HG03064 (cell line): ENCODE data around the gene FIGN.

Source experiments
- ATAC-seq: cut with Tn5 transposase; IDR thresholded peaks from one replicate; pipeline ENCODE4 v1.9.1; 2021; ENCODE audit warnings: low read depth; ENCODE audit not compliant: unreplicated experiment

Gene FIGN

DNA sequence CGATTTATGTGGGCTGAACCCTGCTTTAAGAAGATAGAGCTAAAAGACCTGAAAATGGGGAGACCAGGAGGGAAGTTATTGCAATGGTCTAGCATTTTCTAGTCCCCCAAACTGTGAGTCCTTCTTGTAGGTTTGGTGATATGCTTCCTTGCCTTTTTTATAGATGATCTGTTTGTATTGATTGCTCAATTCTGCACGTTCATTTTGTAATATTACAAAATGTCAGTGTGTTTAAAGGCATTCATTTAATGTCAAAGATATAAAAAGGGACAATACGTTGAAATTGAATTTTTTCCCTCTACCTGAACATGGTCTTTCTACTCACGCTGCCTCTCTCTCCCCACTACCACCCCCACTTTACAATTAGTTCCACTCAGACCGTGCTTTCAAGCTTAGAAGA is 5.6 kb upstream of the FIGN start:
- no peak for ATAC-seq

- no peak for ATAC-seq
Measured at GRCh38 chr2:163737563-163737962, 1.8 kb upstream of the FIGN start.

DNA sequence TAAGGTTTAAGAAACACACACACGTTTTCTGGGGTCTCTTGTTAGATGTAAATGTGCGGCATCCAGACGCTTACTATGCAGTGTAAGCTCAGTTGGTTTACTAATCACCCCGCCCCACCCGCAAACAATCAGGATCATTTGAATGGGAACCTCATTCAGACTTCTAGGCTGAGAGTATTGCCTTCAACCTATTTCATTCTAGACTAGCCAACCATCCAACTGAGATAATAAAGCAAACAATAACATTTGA is 1.3 kb upstream of the FIGN start:
- ATAC-seq = no peak

DNA sequence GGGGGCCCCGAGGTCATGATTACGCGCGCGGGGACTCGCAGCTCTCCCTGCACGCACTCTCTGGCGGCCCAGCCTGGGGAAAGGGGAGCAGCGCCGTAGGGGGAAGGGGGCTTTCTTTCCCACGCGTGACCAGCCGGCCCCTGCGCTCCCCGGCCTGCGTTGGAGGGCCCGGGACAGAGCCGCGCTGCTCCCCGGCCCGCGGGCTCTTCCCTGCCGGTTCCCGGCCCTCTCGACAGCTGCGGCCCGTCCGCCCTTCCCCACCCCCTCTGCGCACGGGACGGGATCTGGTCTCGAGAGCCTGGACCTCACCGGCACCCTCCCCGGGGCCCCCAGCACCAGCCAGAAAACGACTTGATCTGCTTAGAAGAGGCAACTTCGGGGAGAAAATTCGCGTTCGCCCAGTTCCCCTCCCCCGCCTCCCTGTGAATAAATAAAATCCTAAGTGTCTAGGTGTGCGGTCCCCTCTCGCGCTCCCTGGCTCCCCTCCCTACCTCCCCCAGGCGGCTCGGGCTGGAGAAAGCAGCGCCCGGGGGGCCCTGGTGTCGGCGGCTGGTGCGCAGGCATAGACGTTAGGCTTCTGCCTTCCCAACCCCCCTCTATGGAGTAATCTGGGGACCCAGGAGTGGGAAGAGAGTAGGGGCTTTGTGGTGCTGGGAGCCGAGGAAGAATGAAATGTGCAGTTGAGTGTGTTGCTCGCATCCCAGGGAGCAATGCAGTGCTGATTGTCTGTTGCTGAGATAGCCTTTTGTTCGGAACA is 803 bp upstream of the FIGN start:
- no peak for ATAC-seq

DNA sequence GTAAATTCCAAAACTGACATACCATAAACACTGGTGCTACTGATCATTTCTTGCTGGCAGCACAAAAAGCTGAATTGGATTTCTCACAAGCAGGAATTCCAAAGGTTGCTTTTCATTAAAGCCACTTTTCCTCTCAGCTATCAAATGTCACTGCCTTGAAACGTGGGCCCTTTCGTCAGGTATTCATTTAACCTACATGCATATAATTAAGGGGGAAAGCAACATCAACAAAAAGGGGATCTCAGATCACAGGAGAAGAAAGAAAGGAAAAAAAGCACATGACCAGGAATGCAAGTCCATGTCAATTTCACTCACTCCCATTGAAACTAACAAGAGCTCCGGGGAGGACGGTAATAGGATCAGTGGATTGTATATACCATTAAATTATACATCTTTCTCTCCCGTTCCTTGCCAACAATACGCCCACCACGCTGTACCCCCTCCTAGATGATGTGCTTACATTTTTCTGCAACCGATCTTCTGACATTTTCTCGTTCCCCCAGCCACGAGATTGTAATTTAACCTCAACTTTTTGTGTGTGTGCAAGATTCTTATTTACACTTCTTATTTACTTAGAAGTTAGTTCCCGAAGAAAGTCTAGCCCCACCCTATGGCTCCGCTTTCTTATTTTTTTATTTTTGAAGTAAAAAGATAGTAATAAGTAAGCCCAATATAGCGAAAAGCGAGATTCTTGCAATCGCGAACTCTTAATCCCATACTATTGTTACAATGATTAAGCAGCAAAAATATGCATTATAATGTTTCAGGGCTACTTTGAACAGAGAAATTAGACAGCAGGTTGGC is 725 bp downstream of the FIGN start:
- no peak for ATAC-seq

- no peak for ATAC-seq
Measured at GRCh38 chr2:163734401-163734800, 1.4 kb downstream of the FIGN start.

GRCh38 chr2:163733956-163734355 is 1.9 kb downstream of the FIGN start:
- no peak for ATAC-seq

GRCh38 chr2:163733301-163733938 is 2.4 kb downstream of the FIGN start:
- no peak for ATAC-seq

DNA sequence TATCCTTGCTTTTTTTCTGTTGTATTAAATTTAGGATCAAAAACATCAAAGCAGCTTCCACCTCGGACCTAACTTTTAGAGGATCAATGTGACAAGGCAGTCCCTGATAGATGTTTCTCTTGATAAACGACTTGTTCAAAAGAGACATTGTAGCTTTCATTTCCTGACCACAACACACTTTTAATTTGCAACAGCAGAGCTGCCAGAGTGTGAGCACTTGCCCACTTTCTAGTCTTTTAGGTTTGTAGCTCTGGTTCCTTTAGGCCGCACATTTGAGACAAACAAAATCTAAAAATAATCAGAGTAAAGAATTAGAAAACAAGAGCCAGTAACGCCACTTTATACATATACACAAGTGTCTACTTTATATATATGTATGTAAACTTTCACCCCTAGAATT is 3.1 kb downstream of the FIGN start:
- ATAC-seq = no peak

DNA sequence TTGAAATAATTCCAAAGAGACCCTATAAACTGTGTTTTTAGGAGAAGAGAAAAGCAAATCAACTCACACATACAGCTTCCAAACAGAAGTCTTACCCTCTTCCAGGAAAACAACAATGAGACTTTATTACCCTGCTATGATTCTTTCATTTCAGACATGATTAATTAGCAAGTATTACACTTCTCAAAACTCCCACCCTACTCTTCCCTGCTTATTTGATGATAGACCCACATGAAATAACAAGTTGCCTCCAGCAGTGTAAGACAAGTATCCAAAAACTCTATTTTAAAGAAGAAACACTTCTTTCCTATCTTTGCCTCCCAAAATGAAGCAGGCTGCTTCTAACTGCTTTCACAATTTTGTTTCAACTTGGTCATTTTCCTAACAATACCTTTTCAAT is 4.1 kb downstream of the FIGN start:
- ATAC-seq = no peak

- ATAC-seq = no peak
Measured at GRCh38 chr2:163730556-163730955, 5.3 kb downstream of the FIGN start.

DNA sequence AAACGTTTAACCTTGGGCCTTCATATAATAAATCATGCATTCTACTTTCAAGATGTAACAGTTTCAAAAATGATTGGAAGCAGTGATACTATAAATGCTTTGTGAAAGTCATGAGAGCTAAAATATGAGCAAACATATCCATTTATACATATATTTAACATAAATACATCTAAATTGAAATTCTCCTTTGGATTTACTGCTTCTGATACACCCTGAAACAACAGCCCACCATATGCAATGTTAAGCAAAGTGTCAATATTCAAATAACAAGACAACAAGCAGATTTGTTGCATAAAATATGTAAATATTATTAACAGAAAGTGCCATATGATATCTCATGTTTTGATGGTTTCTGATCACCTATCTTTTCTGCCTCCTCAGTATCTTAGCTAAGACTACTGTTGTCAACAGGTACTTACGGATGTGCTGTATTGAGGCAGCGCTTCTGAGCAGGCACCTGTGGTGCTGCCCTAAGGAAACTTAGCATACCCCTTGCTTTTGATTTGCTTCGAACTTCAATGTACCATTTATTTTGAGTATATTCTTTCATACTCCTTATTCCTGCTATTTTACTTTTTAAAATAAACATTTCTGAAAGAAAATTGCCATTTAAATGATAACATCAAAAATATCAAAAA is 6.1 kb downstream of the FIGN start:
- no peak for ATAC-seq

DNA sequence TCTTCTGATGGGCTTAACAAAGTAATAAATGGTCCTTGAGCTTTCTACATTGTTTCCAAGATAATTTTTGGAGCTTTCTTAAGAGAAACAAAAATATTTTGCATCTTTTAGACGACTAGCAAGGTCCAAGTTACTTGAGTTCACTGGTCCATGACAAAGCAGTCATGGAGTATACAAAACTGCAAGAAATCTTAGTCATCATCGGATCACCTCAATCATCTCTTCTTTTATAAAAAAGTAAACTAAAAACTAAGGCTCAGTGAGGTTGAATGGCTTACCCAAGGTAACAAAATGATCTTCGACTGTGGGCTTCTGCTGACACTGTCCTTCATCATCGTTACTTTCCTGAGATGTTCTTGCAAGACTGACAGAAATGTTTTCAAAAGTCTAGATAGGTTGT is 11.9 kb downstream of the FIGN start:
- no peak for ATAC-seq

GRCh38 chr2:163723348-163723747 is 12.5 kb downstream of the FIGN start:
- ATAC-seq = no peak

GRCh38 chr2:163719331-163719730 is 16.5 kb downstream of the FIGN start:
- ATAC-seq = no peak

DNA sequence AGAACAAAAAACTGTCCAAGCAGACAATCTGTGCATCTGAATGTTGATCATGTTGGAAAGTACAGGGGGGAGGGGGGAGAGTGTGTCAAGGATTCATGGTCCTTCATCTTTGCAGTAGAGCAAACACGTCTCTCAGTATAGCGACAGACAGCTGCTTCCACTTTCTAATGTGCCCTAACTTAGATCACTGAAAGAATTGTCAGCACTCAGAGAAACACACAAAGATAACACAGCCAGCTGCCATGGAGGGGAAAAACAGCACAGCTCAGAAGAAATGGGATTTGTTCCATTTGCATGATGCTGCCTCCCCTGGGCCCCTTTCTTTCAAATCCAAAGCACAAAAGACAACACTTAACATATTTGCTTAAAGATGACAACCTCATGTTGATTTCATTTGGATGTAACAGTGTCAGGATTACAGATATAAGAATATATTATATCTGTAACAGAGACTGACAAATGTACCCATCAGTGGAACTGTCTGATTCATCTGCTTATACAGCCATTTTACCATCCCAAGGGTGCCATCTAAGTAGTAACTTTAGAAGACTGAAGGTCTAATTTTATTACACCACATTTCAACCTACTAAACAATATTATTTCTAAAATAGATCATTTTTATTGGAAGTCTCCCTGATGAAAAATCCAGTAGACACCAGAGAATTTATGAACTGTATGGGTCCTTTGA is 17.7 kb downstream of the FIGN start:
- no peak for ATAC-seq

DNA sequence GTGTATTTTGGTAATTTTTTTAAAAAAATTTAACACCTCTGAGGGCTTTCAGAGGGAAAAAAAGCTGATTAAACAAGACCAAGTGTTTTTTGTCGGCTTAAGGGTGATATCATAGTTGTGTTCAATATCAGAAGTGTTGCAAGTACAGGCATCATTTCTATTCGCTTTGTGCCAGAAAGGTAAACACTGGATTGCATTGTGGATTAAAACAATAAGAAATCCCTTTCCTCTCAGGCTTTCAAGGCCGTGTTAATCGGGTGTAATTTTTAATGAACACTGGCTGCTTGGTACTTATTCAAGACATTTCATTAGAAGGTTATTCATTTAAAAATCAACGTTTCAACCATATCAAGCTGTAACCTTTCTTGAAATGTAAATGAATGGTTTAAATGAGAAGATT is 18.3 kb downstream of the FIGN start:
- ATAC-seq = no peak

- ATAC-seq = no peak
Measured at GRCh38 chr2:163716101-163716500, 19.7 kb downstream of the FIGN start.

- no peak for ATAC-seq
Measured at GRCh38 chr2:163715668-163716067, 20.1 kb downstream of the FIGN start.

GRCh38 chr2:163715199-163715598 is 20.6 kb downstream of the FIGN start:
- ATAC-seq = no peak
